Spleen (tissue), 11 donors: ENCODE data around the gene ELF2. TPM values are rescaled to one million over a fixed set of nuclear protein-coding genes. Genes with fewer than 3 reads are reported as not detected.

ENCODE experiments used
- DNase-seq: peaks from one replicate; pipeline ENCODE4 v3.0.0-alpha.2; 2020
- H3K27ac ChIP-seq, 8 donors: fragments of 200-600 bp; sonication (generic) in 7 of 8; 1 replicate in 4 of 8; 2 replicates in 4 of 8; pipeline versions ENCODE4 v1.5.0 to v1.8.0; 2016 to 2021; ENCODE audit warnings: inconsistent platforms in 4 of 8, mild to moderate bottlenecking in 4 of 8, moderate library complexity in 1 of 8
- H3K27me3 ChIP-seq, 7 donors: fragments of 200-600 bp; sonication (generic) in 6 of 7; replicated peaks in 1 of 7; 1 replicate in 4 of 7; 2 replicates in 3 of 7; pipeline versions ENCODE4 v1.5.0 to v1.8.0; 2016 to 2021; ENCODE audit warnings: inconsistent platforms in 3 of 7, mild to moderate bottlenecking in 1 of 7
- H3K36me3 ChIP-seq, 6 donors: fragments of 200-600 bp; sonication (generic) in 5 of 6; 1 replicate in 4 of 6; 2 replicates in 2 of 6; pipeline versions ENCODE4 v1.5.0 to v1.8.0; 2016 to 2021; ENCODE audit warnings: inconsistent platforms in 2 of 6
- H3K4me1 ChIP-seq, 6 donors: fragments of 200-600 bp; sonication (generic) in 5 of 6; 1 replicate in 3 of 6; 2 replicates in 3 of 6; pipeline versions ENCODE4 v1.5.0 to v1.8.0; 2016 to 2021; ENCODE audit warnings: inconsistent platforms in 3 of 6
- H3K4me3 ChIP-seq, 8 donors: fragments of 200-600 bp; sonication (generic) in 7 of 8; 1 replicate in 4 of 8; 2 replicates in 4 of 8; pipeline versions ENCODE4 v1.5.0 to v1.8.0; 2016 to 2021; ENCODE audit warnings: inconsistent platforms in 4 of 8, mild to moderate bottlenecking in 4 of 8, moderate library complexity in 2 of 8
- H3K9me3 ChIP-seq, 8 donors: fragments of 200-600 bp; sonication (generic) in 7 of 8; 1 replicate in 4 of 8; 2 replicates in 4 of 8; pipeline versions ENCODE4 v1.5.0 to v1.8.0; 2016 to 2021; ENCODE audit warnings: inconsistent platforms in 4 of 8
- POLR2A ChIP-seq, 3 donors: fragments of 450-650 bp; IDR thresholded peaks; one replicate each; pipeline ENCODE4 v1.5.1; 2017; ENCODE audit warnings: antibody characterized with exemption in 3 of 3, mild to moderate bottlenecking in 1 of 3
- POLR2AphosphoS5 ChIP-seq, 3 donors: sonication (generic); formaldehyde crosslinking; IDR thresholded peaks; one replicate each; pipeline ENCODE4 v1.5.1; 2017; ENCODE audit warnings: antibody characterized with exemption in 3 of 3
- WGBS, 5 donors: extraction: QIAGEN DNeasy Blood & Tissue Kit in 3 of 5; methylation state at CpG; one replicate each; pipeline versions ENCODE4 v1.1.5 to v1.1.7; 2013 to 2018; 5-methylcytosine and 5-hydroxymethylcytosine counted together
- intact Hi-C: fragments of 100-400 bp; cut with DNase I; formaldehyde crosslinking; loops from one replicate; pipeline ENCODE4 v1.15.0; 2023; ENCODE audit warnings: low total_unique reads
- polyA plus RNA-seq, 3 donors: library from polyadenylated mRNA; stranded (reverse); fragments of 200-250 nt; gene quantifications; one replicate each; pipeline ENCODE4 v1.2.1, GENCODE V29; 2013
- total RNA-seq, 7 donors: library from RNA; depleted of rRNA in 3 of 7; stranded (reverse); fragments of >200 nt in 3 of 7; fragmentation: NEBNext Ultra II Directional in 4 of 7; extraction: Animal tissue kit (Norgen Biotek cat#: 25700) in 4 of 7; gene quantifications; one replicate each; pipeline versions ENCODE4 v1.1.0 to v1.2.1, GENCODE V29; 2016 to 2021
- TF ChIP-seq, protein P1 (sequence below), 11 experiments: fragments of 200-600 bp in 7 of 11; fragments of 450-650 bp in 4 of 11; sonication (generic) in 4 of 11; IDR thresholded peaks in 8 of 11; conservative IDR thresholded peaks in 3 of 11; 1 replicate in 7 of 11; 2 replicates in 4 of 11; pipeline versions ENCODE4 v1.4.0 to v1.8.0; 2016 to 2021; ENCODE audit warnings: antibody characterized with exemption in 11 of 11, inconsistent platforms in 4 of 11, mild to moderate bottlenecking in 1 of 11
- donor health status: healthy with polysubstance abuse.
- donor health status: DM: no; HTN: no; CAD: no; lungs with moderate emphysema.
- donor health status: DM: no; HTN: no; CAD: no.
- donor health status: Bipolar disorder and iron deficiency.
- donor health status: healthy.
- donor health status: DM: no; HTN: no; CAD: no.
- donor health status: DM: yes; HTN: yes; CAD: no.

Gene ELF2
- total and polyA plus RNA-seq, 10 donors = 13.0 to 85.8 (median 62.2) TPM

- H3K27me3 ChIP-seq = no peaks in the 10 kb centered on the region
- 62 to 93% (median 85%) methylated on average over 2 to 3 of the region's 3 CpGs for WGBS, 5 donors
- no peak for DNase-seq
- H3K4me1 ChIP-seq = no peaks in the 10 kb centered on the region
- H3K27ac ChIP-seq = no peak overlapping the region
- no peaks in the 10 kb centered on the region for H3K36me3 ChIP-seq
- no peak overlapping the region for H3K4me3 ChIP-seq
- TF ChIP-seq POLR2AphosphoS5 (IDR thresholded peaks at IDR 0.05) = no peak
- TF ChIP-seq POLR2A (IDR thresholded peaks at IDR 0.05) = no peak
- TF ChIP-seq, protein P1, sequence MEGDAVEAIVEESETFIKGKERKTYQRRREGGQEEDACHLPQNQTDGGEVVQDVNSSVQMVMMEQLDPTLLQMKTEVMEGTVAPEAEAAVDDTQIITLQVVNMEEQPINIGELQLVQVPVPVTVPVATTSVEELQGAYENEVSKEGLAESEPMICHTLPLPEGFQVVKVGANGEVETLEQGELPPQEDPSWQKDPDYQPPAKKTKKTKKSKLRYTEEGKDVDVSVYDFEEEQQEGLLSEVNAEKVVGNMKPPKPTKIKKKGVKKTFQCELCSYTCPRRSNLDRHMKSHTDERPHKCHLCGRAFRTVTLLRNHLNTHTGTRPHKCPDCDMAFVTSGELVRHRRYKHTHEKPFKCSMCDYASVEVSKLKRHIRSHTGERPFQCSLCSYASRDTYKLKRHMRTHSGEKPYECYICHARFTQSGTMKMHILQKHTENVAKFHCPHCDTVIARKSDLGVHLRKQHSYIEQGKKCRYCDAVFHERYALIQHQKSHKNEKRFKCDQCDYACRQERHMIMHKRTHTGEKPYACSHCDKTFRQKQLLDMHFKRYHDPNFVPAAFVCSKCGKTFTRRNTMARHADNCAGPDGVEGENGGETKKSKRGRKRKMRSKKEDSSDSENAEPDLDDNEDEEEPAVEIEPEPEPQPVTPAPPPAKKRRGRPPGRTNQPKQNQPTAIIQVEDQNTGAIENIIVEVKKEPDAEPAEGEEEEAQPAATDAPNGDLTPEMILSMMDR (IDR thresholded peaks at IDR 0.05 in 8 of 11, conservative IDR thresholded peaks at IDR 0.05 in 3 of 11) = no peak
- intact Hi-C loops = no loop called here
- no peaks in the 10 kb centered on the region for H3K9me3 ChIP-seq
Observed at GRCh38 chr4:139196462-139196861, 19.4 kb upstream of the ELF2 start.

DNA sequence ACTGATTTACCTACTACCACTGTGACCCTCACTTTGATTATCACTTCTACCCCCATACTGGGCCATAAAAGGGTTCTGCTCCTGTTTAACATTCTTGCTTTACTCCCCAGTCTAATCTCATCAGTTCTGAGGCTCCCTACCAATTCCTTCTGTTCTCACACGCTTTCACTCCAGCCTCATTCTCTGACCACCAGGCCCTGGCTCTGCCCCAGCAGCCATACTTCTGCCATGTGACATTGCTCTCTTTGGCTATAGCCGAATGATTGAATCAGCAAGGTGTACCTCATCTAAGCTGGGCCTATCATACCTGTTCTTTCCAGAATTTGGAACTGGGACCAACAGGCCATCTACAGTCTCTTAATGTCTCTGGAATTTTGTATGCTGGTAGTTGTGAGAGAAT is 14.4 kb upstream of the ELF2 start:
- peaks cover 0 to 20% (median 12%) of the 10 kb centered on the region in 6 donors for H3K4me1 ChIP-seq
- H3K36me3 ChIP-seq = no peaks in the 10 kb centered on the region
- H3K27me3 ChIP-seq = no peaks in the 10 kb centered on the region
- intact Hi-C loops = no loop called here
- 74 to 95% (median 84%) methylated on average over 2 of the region's 2 CpGs for WGBS, 5 donors
- no peak overlapping the region for H3K27ac ChIP-seq
- no peak for DNase-seq
- H3K4me3 ChIP-seq = no peak overlapping the region
- H3K9me3 ChIP-seq = no peaks in the 10 kb centered on the region
- TF ChIP-seq POLR2A (IDR thresholded peaks at IDR 0.05) (no peak), POLR2AphosphoS5 (IDR thresholded peaks at IDR 0.05) (no peak)
- TF ChIP-seq, protein P1 (IDR thresholded peaks at IDR 0.05 in 8 of 11, conservative IDR thresholded peaks at IDR 0.05 in 3 of 11) = no peak

GRCh38 chr4:139189972-139190371 is 13.0 kb upstream of the ELF2 start:
- Histone ChIP-seq H3K4me3 (no peak overlapping the region), H3K36me3 (no peaks in the 10 kb centered on the region), H3K27me3 (no peaks in the 10 kb centered on the region), H3K4me1 (peaks cover 0 to 20% (median 12%) of the 10 kb centered on the region in 6 donors), H3K27ac (peak overlapping the region in 2 of 8 donors; percentile 76 to 87), H3K9me3 (no peaks in the 10 kb centered on the region)
- intact Hi-C loops = no loop called here
- DNase-seq = no peak
- TF ChIP-seq POLR2AphosphoS5 (IDR thresholded peaks at IDR 0.05) (no peak), POLR2A (IDR thresholded peaks at IDR 0.05) (no peak)
- TF ChIP-seq, protein P1 (IDR thresholded peaks at IDR 0.05 in 8 of 11, conservative IDR thresholded peaks at IDR 0.05 in 3 of 11) = no peak
- whole genome bisulfite sequencing, 5 donors = 87 to 97% (median 91%) methylated on average over 7 of the region's 7 CpGs

DNA sequence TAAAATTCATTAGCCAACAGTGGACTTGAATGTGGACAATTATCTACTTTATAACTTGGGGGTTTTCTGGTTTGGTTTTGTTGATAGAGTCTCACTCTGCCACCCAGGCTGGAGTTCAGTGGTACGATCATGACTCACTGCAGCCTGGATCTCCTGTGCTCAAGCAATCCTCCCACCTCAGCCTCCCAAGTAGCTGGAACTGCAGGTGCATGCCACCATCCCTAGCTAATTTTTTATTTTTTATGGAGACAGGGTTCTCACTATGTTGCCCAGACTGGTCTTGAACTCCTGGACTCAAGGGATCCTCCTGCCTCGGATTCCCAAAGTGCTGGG is 12.4 kb upstream of the ELF2 start:
- no peak for DNase-seq
- Histone ChIP-seq H3K4me3 (peak overlapping the region in 1 of 8 donors; percentile 19), H3K4me1 (peaks cover 0 to 20% (median 12%) of the 10 kb centered on the region in 6 donors), H3K9me3 (no peaks in the 10 kb centered on the region), H3K27me3 (no peaks in the 10 kb centered on the region), H3K36me3 (no peaks in the 10 kb centered on the region), H3K27ac (peak overlapping the region in 7 of 8 donors; percentile 41 to 87 (median 72))
- WGBS, 5 donors = 58 to 83% (median 71%) methylated on average over 2 of the region's 2 CpGs
- intact Hi-C loops = no loop called here
- TF ChIP-seq, protein P1 (IDR thresholded peaks at IDR 0.05 in 8 of 11, conservative IDR thresholded peaks at IDR 0.05 in 3 of 11) = no peak
- no peak for TF ChIP-seq POLR2AphosphoS5 (IDR thresholded peaks at IDR 0.05)
- no peak for TF ChIP-seq POLR2A (IDR thresholded peaks at IDR 0.05)
